Measurements from ENCODE around the gene CCL5. TPM values are rescaled to one million over a fixed set of nuclear protein-coding genes. Genes with fewer than 3 reads are reported as not detected.

CCL5 gene
- not detected in 2 replicates for total RNA-seq

GRCh38 chr17:35879773-35880654 is at the start of gene CCL5:
Gene CCL5 (minus strand): TSS chr17:35880360.

GRCh38 chr17:35868737-35869136 is 11.4 kb downstream of the CCL5 start, which contains the start of gene HEATR9:
Gene HEATR9 (minus strand): TSS chr17:35868891. CDS start chr17:35868742, 149 bp downstream.

Other genes starting within 250 kb of the CCL5 start
- gene RASL10B, start 148.7 kb downstream of the CCL5 start, total RNA-seq: 1.5 and 6.1 TPM in 2 replicates
- under 0.01 TPM in 1 of 2 replicates, not detected in the other for gene GAS2L2, start 127.1 kb downstream of the CCL5 start, total RNA-seq
- not detected in 2 replicates for gene C17orf50, start 119.5 kb downstream of the CCL5 start, total RNA-seq
- gene MMP28, start 84.7 kb downstream of the CCL5 start, total RNA-seq: 0.33 and 0.37 TPM in 2 replicates
- gene TAF15, start 70.9 kb downstream of the CCL5 start, total RNA-seq: 66.9 and 96.7 TPM in 2 replicates
- not detected in 2 replicates for gene HEATR9, start 11.5 kb downstream of the CCL5 start, total RNA-seq
- 0.87 and 1.5 TPM in 2 replicates for gene RDM1, start 50.4 kb upstream of the CCL5 start, total RNA-seq
- not detected in 2 replicates for gene LYZL6, start 63.4 kb upstream of the CCL5 start, total RNA-seq
- not detected in 2 replicates for gene CCL16, start 101.1 kb upstream of the CCL5 start, total RNA-seq
- not detected in 2 replicates for gene CCL14, start 106.4 kb upstream of the CCL5 start, total RNA-seq
- not detected in 2 replicates for gene CCL15, start 121.2 kb upstream of the CCL5 start, total RNA-seq
- gene CCL23, start 137.6 kb upstream of the CCL5 start, total RNA-seq: not detected in 2 replicates
- gene CCL18, start 183.9 kb upstream of the CCL5 start, total RNA-seq: not detected in 2 replicates
- gene CCL3, start 209.8 kb upstream of the CCL5 start, total RNA-seq: not detected in 2 replicates
- not detected in 2 replicates for gene CCL4, start 223.5 kb upstream of the CCL5 start, total RNA-seq

Data from uterine smooth muscle cell (primary cell).